ENCODE data around the gene HNRNPM.
A peak's percentile ranks its signal among the peaks of the same experiment; 100 is the strongest.
"Not testable (repeated sequence)": the region's sequence is repeated elsewhere in the genome, so short reads cannot be mapped to it uniquely, and the experiment has no call there.

The HNRNPM gene

DNA sequence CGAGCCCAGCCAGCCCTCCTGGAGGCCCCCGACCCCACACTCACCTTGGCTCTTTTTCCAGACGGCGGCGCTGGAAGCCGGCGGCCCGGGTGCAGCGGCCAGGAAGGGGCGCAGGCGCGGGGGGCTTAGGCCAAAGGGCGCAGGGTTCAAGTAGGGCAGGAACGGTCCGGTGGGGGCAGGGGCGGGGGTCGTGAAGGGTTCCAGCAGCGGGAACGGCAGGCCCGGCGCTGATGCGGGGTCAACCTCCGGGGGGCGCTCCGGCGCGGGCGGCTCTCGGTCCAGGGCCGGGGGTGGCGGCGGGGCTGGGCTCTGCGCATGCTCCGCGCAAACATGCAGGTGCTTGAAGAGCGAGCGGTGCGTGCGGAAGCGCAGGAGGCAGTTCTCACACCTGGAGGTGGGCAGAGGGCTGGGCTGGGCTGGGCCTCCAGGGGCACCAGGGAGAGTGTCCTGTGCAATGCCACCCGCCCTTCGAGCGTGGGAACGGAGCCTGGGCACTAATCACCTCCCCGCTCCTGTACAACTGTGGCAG is 66.9 kb downstream of the HNRNPM start:
- no peak for DNase-seq (ENCODE audit: low read depth)

DNA sequence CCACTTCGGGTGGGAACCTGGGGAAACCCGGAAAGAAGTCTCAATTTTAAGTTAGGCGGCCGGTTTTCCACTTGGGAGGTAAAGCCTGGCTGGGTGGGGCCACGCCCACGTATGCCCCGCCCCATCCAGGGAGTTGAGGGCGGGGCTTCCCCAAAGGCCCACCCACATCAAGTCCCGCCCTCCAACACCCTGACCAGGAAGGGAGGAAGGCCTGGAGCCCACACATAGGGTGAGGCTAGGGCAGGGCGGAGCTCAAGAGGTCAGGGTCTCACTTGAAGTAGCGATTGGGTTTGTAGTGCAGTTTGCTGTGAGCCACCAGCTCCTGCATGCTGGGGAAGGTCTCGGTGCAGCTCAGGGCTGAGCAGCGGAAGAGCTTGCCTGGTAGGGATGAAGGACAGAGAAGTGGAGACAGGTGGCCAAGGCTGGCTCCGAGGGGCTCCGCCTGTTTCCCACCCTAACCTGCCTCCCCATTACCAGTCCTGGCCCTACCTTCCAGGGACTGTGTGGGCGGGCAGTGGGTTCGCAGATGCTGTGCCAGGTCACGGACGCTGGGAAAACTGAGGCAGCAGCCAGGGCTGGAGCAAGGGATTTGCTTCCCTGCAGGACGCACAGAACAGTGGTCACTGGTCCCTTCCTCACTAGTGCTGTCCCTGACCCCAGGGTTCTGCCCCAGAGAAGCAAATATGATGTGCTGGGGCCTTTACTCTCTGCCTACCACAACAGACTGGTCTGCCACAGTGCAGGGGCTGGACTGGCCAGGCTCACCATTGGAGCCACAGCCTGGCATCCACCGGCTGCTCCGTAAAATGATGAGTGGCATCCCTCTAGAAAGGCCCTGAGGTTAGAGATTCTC is 67.6 kb downstream of the HNRNPM start:
- no peak for DNase-seq (ENCODE audit: low read depth)

- no peak for DNase-seq (ENCODE audit: low read depth)
These were observed 68.4 kb downstream of the HNRNPM start for GRCh38 chr19:8513036-8513686.

GRCh38 chr19:8513687-8514504 is 69.1 kb downstream of the HNRNPM start, which contains the start of gene ZNF414:
Gene ZNF414 (minus strand): TSS chr19:8514167. CDS start chr19:8514046, 121 bp downstream.
- DNase-seq (ENCODE audit: low read depth), result peak; percentile 95

GRCh38 chr19:8514505-8515009 is 69.8 kb downstream of the HNRNPM start:
- not testable (repeated sequence) for DNase-seq (ENCODE audit: low read depth)

DNA sequence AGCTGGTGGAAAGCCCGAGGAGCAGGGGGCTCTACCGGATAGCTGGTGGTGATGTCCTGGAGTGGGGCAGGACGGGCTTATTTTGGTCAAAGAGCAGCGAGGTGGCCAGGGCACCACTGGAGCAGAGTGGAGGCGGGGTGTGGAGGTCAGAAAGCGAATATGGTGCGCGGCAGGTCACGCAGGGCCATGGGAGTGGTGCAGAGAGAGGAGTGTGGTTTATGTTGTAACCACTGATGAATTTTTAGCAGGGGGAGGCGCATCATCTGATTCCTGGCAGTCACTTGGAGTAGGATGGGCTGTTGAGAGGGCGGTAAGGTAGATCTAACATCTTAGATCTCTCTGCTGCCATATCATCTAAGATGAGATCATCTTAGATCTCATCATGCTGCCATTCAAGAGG is 70.5 kb downstream of the HNRNPM start:
- peak; percentile 46 for DNase-seq (ENCODE audit: low read depth)

DNA sequence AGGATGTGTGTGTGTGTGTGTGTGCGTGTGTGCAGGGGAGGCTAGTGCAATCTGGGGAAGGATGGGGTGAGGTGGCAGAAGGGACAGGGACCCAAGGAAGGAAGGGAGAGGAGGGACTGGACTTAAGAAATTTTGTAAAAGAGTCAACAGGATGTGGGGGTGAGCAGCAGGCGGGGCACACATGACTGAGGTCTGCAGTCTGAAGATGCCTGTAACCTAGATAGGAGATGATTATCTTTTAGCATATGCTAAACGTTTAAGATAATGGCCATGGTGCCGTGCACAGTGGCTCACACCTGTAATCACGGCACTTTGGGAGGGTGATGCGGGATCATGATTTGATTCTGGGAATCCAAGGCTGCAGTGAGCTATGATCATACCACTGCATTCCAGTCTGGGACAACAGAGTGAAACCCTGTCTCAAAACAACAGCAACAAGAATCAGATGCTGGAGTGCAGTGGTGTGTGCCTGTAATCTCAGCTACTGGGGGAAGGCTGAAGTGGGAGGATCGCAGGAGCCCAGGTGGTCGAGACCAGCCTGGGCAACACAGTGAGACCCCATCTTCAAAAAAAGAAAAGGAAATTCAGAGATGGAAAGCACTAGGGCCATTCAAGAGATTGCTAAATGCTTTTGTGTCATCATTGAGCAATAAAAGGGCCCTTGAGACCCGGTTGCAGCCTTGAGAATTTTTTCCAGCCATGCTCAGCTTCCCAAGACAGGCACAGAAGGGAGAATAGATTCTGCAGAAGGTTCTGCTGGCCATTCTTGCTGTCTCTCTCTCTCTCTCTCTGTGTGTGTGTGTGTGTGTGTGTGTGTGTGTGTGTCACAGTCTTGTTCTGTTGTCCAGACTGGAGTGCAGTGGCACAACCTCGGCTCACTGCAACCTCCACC is 73.0 kb downstream of the HNRNPM start:
- DNase-seq (ENCODE audit: low read depth), result no peak

DNA sequence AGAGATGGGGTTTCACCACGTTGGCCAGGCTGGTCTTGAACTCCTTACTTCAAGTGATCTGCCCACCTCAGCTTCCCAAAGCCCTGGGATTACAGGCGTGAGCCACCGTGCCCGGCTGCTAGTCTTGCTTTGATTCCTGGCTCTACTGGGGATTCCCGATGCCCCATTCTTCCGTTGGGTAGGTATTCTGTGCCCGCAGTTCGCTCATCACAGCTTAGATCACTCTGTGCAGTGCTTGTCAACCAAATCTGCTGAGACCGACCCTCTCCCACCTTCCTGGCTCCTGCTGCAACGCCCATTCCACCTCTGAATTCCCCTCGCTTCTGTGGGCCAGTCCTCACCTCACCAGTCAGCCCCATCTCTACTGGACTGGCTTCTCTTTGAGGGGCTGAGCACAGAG is 73.8 kb downstream of the HNRNPM start:
- no peak for DNase-seq (ENCODE audit: low read depth)

GRCh38 chr19:8519388-8519787 is 74.6 kb downstream of the HNRNPM start:
- DNase-seq (ENCODE audit: low read depth), result no peak

GRCh38 chr19:8525401-8525684 is 80.6 kb downstream of the HNRNPM start:
- no peak for DNase-seq (ENCODE audit: low read depth)

- DNase-seq (ENCODE audit: low read depth), result no peak
These were observed 81.7 kb downstream of the HNRNPM start for GRCh38 chr19:8526345-8527091.

DNA sequence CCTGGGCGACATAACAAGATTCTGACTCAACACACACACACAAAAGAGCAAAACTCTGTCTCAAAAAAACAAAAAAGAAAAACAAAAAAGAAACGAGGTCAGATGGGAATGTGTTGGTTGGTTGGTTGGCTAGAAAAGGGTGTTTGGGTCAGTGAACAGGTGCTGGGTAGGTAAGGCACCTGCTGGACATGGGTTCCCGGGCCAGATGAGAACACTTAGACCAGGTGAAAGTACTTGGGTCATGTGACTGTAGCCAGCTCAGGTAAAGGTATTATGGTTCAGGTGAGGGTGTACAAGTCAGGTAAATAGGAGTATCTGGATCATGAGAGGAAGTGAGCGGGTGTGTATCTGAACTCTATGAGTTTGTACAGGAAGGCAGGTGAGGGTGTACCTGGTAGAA is 83.7 kb downstream of the HNRNPM start:
- no peak for DNase-seq (ENCODE audit: low read depth)

DNA sequence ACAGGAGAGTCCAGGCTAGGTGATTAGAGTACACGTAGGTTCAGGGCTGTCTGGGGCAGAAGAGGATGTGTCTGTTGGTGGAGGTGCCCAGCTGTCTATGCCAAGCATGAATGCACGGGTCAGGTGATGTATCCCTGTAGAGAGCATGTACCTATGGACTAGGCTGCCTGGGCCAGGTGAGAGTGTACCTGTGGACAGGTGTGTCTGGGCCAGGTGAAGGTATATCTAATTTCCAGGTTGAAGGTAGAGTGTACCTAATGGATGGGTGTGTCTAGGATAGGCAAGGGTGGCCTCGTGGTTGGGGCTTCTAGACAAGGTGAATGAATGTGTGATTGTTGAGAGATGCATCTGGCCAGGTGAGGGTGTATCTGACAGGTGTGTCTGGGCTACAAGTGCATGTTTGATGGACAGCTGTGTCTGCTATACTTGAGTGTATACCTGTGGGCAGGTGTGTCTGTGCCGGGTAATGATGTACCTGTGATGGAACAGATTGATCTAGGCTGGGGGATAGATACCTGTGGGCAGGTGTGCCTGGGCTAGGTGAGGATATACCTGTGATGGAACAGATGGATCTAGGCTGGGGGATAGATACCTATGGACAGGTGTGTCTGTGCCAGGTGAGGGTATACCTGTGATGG is 84.7 kb downstream of the HNRNPM start:
- DNase-seq (ENCODE audit: low read depth), result no peak

DNA sequence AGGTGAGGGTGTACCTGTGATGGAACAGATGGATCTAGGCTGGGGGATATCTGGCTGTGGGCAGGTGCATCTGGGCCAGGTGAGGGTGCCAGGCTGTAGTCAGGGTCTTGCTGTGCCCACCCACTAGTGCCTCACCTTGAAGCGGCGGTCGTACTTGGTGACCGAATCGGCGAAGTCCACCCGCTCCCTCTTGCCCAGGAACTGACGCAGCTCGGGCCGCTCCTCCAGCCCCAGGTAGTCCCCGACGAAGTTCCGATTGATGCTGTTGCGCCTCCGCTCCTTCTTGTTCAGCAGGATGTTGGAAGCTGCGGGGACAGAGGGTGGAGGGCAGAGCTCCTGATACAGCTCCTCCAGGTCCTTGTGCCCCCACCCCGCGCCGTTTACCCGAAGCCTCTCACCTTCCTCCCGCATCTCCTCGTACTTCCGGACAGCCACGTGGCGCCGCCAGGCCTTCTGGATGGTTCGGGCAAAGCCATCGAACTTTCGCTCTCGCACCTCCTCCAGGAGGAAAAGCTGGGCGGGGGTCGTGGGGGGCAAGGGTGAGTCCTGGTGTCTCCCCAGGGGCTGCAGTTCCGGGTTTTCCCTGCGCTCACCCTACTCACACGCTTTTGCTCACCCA is 85.4 kb downstream of the HNRNPM start:
- DNase-seq (ENCODE audit: low read depth), result no peak

GRCh38 chr19:8531470-8531869 is 86.7 kb downstream of the HNRNPM start:
- DNase-seq (ENCODE audit: low read depth), result no peak

- DNase-seq (ENCODE audit: low read depth), result no peak
These were observed 87.5 kb downstream of the HNRNPM start for GRCh38 chr19:8532225-8532624.

DNA sequence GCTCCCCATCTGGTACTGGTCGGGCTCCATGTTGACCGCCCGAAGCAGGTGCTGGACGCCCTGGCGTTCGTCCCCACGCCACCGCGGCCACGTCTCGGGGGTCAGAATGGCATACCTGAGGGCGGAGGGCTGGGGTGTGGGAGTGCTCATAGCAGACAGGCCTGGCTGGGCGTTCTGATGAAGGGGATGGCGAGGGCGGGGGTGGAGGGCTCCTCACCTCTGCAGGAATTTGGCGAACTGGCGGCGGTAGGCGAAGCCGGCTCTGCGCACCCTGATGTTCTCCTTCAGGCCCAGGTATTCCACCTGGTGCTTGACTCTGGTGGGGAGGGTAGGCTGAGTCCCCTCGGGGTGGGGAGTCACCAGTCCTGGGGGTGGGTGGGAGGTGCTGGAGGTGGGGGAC is 91.5 kb downstream of the HNRNPM start:
- no peak for DNase-seq (ENCODE audit: low read depth)

- DNase-seq (ENCODE audit: low read depth), result no peak
These were observed 92.3 kb downstream of the HNRNPM start for GRCh38 chr19:8537099-8537498.
